ENCODE data around the gene A2M. TPM values are rescaled to one million over a fixed set of nuclear protein-coding genes. Genes with fewer than 3 reads are reported as not detected.

Gene A2M
- total and polyA plus RNA-seq, 4 donors = 377 to 2,674 (median 775) TPM

- peak overlapping the region; percentile 24 for H3K4me3 ChIP-seq
- H3K27ac ChIP-seq (ENCODE audit: low read depth in 1 of 2, low read length in 1 of 2) = peak overlapping the region in 1 of 2 donors; percentile 60
- H3K4me1 ChIP-seq (ENCODE audit: control insufficient read depth in 5 of 5, insufficient read depth in 5 of 5, low read length in 5 of 5) = peaks cover 0 to 29% (median 23%) of the 10 kb centered on the region in 5 donors
- H3K9ac ChIP-seq (ENCODE audit: insufficient read depth in 1 of 2, low read length in 2 of 2) = peak overlapping the region; percentile 12 to 87
- peak in 1 of 3 donors; percentile 43 for DNase-seq
- no peak for ATAC-seq (ENCODE audit: insufficient read depth, low FRiP score)
- 44 to 68% methylated on average over 1 of the region's 1 CpG for WGBS, 2 donors
- TF ChIP-seq, protein P1, sequence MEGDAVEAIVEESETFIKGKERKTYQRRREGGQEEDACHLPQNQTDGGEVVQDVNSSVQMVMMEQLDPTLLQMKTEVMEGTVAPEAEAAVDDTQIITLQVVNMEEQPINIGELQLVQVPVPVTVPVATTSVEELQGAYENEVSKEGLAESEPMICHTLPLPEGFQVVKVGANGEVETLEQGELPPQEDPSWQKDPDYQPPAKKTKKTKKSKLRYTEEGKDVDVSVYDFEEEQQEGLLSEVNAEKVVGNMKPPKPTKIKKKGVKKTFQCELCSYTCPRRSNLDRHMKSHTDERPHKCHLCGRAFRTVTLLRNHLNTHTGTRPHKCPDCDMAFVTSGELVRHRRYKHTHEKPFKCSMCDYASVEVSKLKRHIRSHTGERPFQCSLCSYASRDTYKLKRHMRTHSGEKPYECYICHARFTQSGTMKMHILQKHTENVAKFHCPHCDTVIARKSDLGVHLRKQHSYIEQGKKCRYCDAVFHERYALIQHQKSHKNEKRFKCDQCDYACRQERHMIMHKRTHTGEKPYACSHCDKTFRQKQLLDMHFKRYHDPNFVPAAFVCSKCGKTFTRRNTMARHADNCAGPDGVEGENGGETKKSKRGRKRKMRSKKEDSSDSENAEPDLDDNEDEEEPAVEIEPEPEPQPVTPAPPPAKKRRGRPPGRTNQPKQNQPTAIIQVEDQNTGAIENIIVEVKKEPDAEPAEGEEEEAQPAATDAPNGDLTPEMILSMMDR (IDR thresholded peaks at IDR 0.05; ENCODE audit: control extremely low read depth, extremely low read depth) = no peak
- H3K27me3 ChIP-seq (ENCODE audit: control insufficient read depth in 3 of 3, insufficient read depth in 3 of 3, low read length in 2 of 3) = no peaks in the 10 kb centered on the region
- H3K9me3 ChIP-seq (ENCODE audit: control insufficient read depth in 4 of 4, insufficient read depth in 3 of 4, low read length in 3 of 4) = no peaks in the 10 kb centered on the region
- H3K36me3 ChIP-seq (ENCODE audit: control insufficient read depth in 4 of 4, insufficient read depth in 4 of 4, low read length in 4 of 4) = peaks cover 4 to 21% (median 11%) of the 10 kb centered on the region in 4 donors
These were observed 1.8 kb downstream of the A2M start for GRCh38 chr12:9113987-9114309.

DNA sequence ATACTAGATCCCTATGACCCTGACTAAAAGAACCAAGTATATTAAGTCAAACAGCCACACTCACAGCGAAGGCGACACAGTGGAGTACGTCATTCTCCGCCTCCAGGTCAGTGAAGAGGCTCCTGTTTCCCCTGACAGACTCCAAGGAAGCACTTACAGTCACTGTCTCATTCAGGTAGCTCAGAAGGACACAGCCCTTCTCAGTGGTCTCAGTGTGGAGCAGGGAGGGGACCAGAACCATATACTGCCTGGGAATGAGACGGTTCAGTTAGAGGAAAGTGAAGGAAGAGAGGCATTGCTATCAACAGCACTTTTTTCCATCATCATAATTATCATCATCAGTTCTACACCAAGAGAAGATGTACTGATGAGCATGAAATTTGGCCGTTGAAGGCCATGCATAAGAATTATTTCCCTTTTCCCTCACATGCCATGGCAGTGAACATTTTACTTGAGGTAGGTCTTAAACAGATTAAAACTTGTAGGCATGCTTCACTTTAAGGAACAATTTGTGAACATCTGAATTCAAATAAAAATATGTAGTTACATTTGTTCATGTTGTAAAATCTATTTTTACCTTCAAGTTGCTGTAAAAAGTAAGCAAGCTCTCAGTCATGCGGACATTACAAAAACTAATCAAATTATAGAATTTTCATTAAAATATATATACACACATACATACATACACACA, 2.3 kb downstream of the A2M start:
- ATAC-seq (ENCODE audit: insufficient read depth, low FRiP score) (no peak), DNase-seq (peak in 1 of 3 donors; percentile 31)
- Histone ChIP-seq H3K36me3 (ENCODE audit: control insufficient read depth in 4 of 4, insufficient read depth in 4 of 4, low read length in 4 of 4) (peaks cover 6 to 26% (median 11%) of the 10 kb centered on the region in 4 donors), H3K9me3 (ENCODE audit: control insufficient read depth in 4 of 4, insufficient read depth in 3 of 4, low read length in 3 of 4) (no peaks in the 10 kb centered on the region), H3K27ac (ENCODE audit: low read depth in 1 of 2, low read length in 1 of 2) (peak overlapping the region; percentile 60 to 74), H3K9ac (ENCODE audit: insufficient read depth in 1 of 2, low read length in 2 of 2) (peak overlapping the region; percentile 12 to 87), H3K4me3 (peak overlapping the region; percentile 62), H3K27me3 (ENCODE audit: control insufficient read depth in 3 of 3, insufficient read depth in 3 of 3, low read length in 2 of 3) (no peaks in the 10 kb centered on the region), H3K4me1 (ENCODE audit: control insufficient read depth in 5 of 5, insufficient read depth in 5 of 5, low read length in 5 of 5) (peaks cover 0 to 27% (median 25%) of the 10 kb centered on the region in 5 donors)
- TF ChIP-seq, protein P1 (IDR thresholded peaks at IDR 0.05; ENCODE audit: control extremely low read depth, extremely low read depth) = no peak
- 66 to 69% methylated on average over 7 of the region's 7 CpGs for WGBS, 2 donors

- Histone ChIP-seq H3K4me1 (ENCODE audit: control insufficient read depth in 5 of 5, insufficient read depth in 5 of 5, low read length in 5 of 5) (peaks cover 0 to 22% (median 15%) of the 10 kb centered on the region in 5 donors), H3K4me3 (peak overlapping the region; percentile 21), H3K27me3 (ENCODE audit: control insufficient read depth in 3 of 3, insufficient read depth in 3 of 3, low read length in 2 of 3) (no peaks in the 10 kb centered on the region), H3K9me3 (ENCODE audit: control insufficient read depth in 4 of 4, insufficient read depth in 3 of 4, low read length in 3 of 4) (no peaks in the 10 kb centered on the region), H3K9ac (ENCODE audit: insufficient read depth in 1 of 2, low read length in 2 of 2) (peak overlapping the region in 1 of 2 donors; percentile 53), H3K36me3 (ENCODE audit: control insufficient read depth in 4 of 4, insufficient read depth in 4 of 4, low read length in 4 of 4) (peaks cover 8 to 31% (median 12%) of the 10 kb centered on the region in 4 donors), H3K27ac (ENCODE audit: low read depth in 1 of 2, low read length in 1 of 2) (peak overlapping the region in 1 of 2 donors; percentile 9)
- DNase-seq = no peak
- TF ChIP-seq, protein P1 (IDR thresholded peaks at IDR 0.05; ENCODE audit: control extremely low read depth, extremely low read depth) = no peak
- 85 to 92% methylated on average over 6 of the region's 6 CpGs for WGBS, 2 donors
- ATAC-seq (ENCODE audit: insufficient read depth, low FRiP score) = no peak
These were observed 3.5 kb downstream of the A2M start for GRCh38 chr12:9112076-9112853.

Data from lung (tissue), 12 donors.